Esophagus muscularis mucosa (tissue), 4 donors: ENCODE data around the gene RPS6KA2.

ENCODE experiments used
- EP300 ChIP-seq: sonication (generic); formaldehyde crosslinking; IDR thresholded peaks from one replicate; pipeline ENCODE4 v1.6.1; 2017; ENCODE audit warnings: antibody characterized with exemption
- POLR2A ChIP-seq: fragments of 450-650 bp; IDR thresholded peaks from one replicate; pipeline ENCODE4 v1.6.1; 2017; ENCODE audit warnings: antibody characterized with exemption, moderate library complexity, mild to moderate bottlenecking, low read depth
- POLR2AphosphoS5 ChIP-seq, 2 donors: sonication (generic); formaldehyde crosslinking; IDR thresholded peaks; one replicate each; pipeline ENCODE4 v1.6.1; 2017; ENCODE audit warnings: antibody characterized with exemption in 2 of 2
- TF ChIP-seq, protein P1 (sequence below), 3 experiments: fragments of 200-600 bp in 2 of 3; fragments of 450-650 bp in 1 of 3; sonication (generic) in 2 of 3; IDR thresholded peaks; one replicate each; pipeline ENCODE4 v1.5.1; 2017 to 2019; ENCODE audit warnings: antibody characterized with exemption in 3 of 3, mild to moderate bottlenecking in 2 of 3, moderate library complexity in 1 of 3

DNA sequence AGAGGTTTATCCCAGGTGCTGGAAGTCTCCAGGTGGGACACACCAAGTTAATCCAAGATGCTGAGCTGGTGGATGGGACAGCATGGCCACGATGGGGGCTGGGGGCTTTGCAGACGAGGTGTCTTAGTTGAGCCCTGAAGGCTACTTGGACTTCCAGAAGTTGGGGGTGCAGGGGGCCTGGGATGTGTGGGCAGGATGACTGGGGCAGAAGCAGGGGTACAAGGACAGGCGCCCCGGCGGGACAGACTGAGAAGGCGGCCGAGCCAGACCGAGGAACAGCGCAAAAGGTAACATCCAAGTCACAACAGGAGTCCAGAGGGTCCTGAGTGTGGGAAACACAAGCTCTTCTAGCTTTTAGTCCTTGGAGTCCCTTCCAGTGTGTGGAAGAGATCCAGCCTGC, 64.3 kb downstream of the RPS6KA2 start:
- TF ChIP-seq POLR2A (no peak), POLR2AphosphoS5 (IDR thresholded peaks at IDR 0.05) (no peak), EP300 (no peak)
- TF ChIP-seq, protein P1, sequence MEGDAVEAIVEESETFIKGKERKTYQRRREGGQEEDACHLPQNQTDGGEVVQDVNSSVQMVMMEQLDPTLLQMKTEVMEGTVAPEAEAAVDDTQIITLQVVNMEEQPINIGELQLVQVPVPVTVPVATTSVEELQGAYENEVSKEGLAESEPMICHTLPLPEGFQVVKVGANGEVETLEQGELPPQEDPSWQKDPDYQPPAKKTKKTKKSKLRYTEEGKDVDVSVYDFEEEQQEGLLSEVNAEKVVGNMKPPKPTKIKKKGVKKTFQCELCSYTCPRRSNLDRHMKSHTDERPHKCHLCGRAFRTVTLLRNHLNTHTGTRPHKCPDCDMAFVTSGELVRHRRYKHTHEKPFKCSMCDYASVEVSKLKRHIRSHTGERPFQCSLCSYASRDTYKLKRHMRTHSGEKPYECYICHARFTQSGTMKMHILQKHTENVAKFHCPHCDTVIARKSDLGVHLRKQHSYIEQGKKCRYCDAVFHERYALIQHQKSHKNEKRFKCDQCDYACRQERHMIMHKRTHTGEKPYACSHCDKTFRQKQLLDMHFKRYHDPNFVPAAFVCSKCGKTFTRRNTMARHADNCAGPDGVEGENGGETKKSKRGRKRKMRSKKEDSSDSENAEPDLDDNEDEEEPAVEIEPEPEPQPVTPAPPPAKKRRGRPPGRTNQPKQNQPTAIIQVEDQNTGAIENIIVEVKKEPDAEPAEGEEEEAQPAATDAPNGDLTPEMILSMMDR (IDR thresholded peaks at IDR 0.05): no peak
